Neural cell (in vitro differentiated cells): Measurements from ENCODE around the gene IQSEC2.
A peak's percentile ranks its signal among the peaks of the same experiment; 100 is the strongest.

Experiments
- CTCF ChIP-seq: fragments of 450-650 bp; IDR thresholded peaks from 2 replicates; pipeline ENCODE4 v1.5.1; 2014; ENCODE audit warnings: antibody characterized with exemption, mild to moderate bottlenecking, moderate library complexity; ENCODE audit not compliant: poor library complexity, severe bottlenecking
- RAD21 ChIP-seq: fragments of 450-650 bp; conservative IDR thresholded peaks from 2 replicates; pipeline ENCODE4 v1.6.1; 2014; ENCODE audit warnings: antibody characterized with exemption, mild to moderate bottlenecking, moderate library complexity
- TAF1 ChIP-seq: IDR thresholded peaks from 2 replicates; pipeline ENCODE4 v1.6.1; 2012; ENCODE audit warnings: low read depth
- TF ChIP-seq, protein P1 (sequence below): IDR thresholded peaks from 2 replicates; pipeline ENCODE4 v1.6.1; 2012; ENCODE audit warnings: borderline replicate concordance

GRCh38 chrX:53317365-53318069 lies 36.1 kb upstream of the IQSEC2 start:
- TF ChIP-seq, protein P1, sequence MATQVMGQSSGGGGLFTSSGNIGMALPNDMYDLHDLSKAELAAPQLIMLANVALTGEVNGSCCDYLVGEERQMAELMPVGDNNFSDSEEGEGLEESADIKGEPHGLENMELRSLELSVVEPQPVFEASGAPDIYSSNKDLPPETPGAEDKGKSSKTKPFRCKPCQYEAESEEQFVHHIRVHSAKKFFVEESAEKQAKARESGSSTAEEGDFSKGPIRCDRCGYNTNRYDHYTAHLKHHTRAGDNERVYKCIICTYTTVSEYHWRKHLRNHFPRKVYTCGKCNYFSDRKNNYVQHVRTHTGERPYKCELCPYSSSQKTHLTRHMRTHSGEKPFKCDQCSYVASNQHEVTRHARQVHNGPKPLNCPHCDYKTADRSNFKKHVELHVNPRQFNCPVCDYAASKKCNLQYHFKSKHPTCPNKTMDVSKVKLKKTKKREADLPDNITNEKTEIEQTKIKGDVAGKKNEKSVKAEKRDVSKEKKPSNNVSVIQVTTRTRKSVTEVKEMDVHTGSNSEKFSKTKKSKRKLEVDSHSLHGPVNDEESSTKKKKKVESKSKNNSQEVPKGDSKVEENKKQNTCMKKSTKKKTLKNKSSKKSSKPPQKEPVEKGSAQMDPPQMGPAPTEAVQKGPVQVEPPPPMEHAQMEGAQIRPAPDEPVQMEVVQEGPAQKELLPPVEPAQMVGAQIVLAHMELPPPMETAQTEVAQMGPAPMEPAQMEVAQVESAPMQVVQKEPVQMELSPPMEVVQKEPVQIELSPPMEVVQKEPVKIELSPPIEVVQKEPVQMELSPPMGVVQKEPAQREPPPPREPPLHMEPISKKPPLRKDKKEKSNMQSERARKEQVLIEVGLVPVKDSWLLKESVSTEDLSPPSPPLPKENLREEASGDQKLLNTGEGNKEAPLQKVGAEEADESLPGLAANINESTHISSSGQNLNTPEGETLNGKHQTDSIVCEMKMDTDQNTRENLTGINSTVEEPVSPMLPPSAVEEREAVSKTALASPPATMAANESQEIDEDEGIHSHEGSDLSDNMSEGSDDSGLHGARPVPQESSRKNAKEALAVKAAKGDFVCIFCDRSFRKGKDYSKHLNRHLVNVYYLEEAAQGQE, result no peak
- TF ChIP-seq CTCF (peak; percentile 83), RAD21 (peak; percentile 77), TAF1 (no peak)
